HG03060 (cell line): ENCODE measurements around the gene LILRA5.
"Not testable (repeated sequence)": the region's sequence is repeated elsewhere in the genome, so short reads cannot be mapped to it uniquely, and the experiment has no call there.

Experiments used
- ATAC-seq: cut with Tn5 transposase; IDR thresholded peaks from one replicate; pipeline ENCODE4 v1.9.1; 2021; ENCODE audit warnings: low read depth, moderate number of reproducible peaks; ENCODE audit not compliant: unreplicated experiment

The LILRA5 gene

DNA sequence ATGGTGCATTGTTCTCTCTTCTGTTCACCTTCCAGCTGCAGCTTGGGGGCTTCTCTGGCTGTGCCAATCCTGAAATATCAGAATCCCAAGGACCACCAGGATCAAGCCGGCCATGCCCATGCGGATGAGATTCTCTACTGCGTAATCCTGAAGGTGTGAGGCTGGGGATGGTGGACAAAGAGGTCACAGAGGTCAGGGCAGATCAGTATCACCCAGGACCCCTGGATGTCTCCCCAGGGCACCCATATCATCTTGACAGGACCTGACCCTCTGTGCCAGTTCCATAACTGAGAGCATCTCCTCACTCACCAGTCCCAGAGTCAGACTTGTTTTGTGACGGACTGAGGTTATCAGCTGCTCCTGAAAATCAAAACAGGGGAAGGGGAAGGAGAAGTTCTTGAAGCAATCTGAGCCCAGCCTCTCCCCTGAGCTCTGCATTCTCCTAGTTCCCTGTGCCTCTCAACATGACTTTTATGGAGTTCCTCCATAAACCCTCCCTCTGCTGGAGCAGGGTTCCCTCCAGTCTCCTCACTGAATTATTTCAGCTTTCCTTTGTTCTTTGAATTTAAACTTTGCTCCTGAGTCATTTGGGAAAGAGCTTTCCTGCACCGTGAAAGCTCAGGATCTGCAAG lies 5.5 kb downstream of the LILRA5 start:
- ATAC-seq: no peak

DNA sequence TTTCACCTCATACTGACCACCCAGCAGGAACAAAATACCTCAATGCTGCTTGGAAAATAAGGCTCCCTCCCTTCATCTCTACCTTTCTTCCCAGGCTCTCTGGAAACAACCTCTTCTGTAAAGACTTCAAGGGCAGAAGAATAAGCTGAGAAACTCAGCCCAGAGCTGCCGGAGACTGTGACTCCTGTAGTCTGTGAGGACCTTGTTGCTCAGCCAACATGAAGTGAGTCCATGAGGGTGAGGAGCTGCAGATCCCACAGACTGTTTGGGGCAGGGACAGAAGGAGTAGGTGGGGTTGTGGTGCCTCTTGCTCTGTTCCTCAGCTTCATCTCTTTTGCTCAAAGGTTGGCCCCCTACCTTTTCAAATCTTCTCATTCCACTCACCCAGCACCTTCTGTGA lies 7.8 kb downstream of the LILRA5 start:
- ATAC-seq: no peak

DNA sequence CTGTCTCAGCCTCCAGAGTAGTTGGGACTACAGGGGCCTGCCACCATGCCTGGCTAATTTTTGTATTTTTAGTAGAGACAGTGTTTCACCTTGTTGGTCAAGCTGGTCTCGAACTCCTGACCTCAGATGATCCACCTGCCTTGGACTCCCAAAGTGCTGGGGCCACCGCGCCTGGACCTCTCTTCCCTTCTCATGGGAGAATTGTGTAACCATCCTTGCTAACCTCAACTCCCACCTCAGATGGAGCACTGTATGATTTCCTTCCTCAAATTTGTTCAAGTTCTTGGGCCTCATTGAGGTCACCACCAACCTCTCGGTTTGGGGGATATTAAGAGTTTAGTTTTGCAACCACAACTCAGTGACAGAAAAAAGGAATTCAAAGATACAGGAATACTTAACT lies 10.7 kb downstream of the LILRA5 start:
- no peak for ATAC-seq

DNA sequence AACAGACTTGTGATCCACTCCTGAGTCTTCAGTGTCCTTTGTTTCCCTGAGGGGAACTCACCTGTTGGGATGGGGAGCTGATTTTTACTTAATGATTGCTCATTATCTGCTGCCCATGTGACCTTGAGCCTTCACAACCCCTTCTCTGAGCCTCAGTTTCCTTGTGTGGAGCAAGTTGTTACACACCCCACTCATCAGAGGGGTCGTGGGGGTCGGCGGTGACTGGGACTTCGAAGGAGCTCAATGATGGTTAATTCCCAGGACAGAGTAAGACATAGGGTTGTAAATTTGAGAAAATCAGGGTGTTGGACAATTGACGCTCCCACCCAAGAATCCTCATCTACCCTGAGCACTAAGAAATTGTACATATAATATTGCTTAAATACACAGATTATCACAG lies 13.5 kb downstream of the LILRA5 start:
- no peak for ATAC-seq

DNA sequence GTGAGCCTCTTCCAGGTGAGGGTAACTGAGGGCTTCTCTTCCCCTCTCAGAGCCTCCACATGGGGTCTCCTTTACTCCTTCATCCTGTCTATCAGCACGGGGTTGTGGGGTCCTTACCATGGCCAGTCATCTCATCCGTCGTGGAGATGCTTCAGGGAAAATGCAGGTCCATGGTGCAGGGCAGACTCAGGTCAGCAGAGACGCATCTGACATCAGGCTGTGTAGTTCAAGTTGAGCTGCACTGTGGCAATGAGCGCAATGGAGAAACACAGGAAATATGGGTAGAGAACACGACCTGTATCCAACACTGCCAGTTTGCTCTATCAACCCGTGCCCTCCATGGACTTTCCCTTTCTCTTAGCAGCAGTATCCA lies 13.9 kb downstream of the LILRA5 start:
- no peak for ATAC-seq

DNA sequence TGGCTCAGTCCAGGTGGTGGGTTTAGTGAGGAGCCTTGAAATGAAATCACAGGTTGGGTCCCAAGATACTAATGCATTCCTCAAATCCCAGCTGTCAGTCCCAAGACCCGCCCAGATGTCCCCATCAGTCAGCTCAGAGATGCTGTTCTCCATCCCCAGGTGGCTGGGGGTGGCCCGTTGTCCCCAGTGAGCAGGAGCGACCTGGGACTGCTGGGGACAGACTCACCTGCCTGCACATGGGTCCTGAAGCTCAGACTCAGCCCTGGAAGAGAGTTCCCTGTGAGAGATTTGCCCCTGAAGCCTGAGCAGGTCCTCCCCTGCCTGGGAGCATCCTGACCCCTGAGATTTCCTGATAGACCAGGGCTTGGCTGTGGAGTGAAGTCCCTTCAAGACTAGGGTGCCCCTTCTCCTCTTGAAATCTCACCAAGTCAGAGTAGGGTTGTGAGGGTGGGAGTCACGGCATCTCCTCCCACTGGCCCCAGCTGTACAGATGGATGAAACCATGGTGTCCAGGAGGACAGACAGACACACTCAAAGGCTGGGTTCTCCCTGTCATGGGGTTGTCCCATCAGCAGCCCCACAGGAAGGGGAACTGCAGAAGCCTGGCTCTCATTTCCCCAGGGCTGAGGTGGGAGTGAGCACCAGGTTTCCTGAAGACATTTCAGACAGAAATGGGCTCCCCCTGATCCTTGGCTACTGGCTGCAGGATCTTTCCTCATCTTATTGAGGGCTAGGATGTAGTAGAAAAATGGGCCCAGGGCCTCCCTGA lies 14.4 kb downstream of the LILRA5 start:
- no peak for ATAC-seq

DNA sequence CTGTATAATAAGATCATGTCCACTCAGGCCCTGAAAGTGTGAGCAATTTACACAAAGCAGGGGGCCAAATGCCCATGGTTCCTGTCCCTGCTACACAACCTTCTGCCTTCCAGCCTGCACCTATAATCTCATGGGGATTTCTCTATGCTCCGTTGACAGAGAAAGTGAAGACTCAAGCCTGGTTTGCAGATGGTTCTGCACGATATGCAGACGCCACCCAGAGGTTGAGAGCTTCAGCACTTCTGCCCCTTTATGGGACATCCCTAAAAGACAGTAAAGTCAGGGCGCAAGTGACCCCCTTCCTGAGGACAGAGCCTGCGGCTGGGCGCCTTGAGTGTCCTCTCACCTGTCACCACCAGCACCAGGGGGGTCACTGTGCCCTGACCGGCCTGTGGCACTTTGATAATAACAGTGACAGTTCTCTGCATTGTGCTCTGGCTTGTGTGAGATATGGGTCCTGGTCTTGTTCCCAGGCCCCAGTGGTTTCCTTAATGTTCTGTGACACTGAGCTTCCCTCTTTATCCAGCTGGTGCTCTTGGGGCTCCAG lies 15.1 kb downstream of the LILRA5 start:
- no peak for ATAC-seq

DNA sequence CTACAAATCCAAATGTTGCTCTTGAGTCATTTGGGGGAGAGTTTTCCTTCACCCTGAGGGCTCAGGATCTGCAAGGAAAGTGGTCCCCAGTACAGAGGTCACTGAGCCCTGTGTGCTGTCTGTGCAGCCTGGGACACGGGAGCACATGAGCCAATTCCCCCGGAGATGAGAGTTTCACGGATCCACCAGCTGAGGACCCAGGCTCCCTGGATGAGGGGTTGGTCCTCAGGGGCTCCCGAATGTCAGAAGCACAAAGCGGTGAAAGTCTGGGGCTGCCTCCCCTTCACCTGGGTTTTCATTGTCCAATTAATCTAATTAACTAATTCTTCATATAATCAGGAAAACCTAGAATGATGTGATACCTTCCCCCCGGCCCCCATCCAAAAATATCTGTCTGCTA lies 18.4 kb downstream of the LILRA5 start:
- no peak for ATAC-seq

DNA sequence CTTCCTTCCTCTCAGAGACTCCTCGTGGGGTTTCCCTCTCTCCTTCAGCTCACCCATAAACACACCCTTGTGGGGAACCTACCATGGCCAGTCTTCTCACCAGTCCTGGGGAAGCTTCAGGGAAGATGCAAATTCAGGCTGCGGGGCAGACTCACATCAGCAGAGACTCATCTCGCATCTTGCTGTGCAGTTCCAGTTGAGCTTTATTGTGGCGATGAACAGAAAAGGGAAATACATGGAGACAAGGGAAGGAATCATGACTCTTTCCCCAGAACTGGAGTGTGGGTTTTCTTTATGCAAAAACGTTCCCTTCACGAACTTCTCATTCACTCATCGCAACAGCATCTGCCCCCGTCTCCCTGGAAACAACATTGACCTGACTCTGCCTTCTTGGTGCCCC lies 23.8 kb downstream of the LILRA5 start:
- ATAC-seq: not testable (repeated sequence)

DNA sequence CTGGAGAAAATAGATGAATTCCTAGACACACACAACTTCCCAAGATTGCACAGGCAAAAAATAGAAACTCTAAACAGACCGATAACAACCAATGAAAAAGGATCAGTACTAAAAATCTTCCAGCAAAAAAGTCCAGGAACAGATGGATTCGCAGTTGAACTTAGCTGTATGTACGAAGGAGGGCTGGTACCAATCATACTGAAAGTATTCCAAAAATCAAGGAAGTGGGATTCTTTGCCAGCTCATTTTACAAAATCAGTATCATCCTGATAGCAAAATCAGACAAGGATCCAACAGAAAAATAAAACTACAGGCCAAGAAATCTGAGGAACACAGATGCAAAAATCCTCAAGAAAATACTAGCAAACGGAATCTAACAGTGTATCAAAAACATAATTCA lies 25.5 kb downstream of the LILRA5 start:
- no peak for ATAC-seq

DNA sequence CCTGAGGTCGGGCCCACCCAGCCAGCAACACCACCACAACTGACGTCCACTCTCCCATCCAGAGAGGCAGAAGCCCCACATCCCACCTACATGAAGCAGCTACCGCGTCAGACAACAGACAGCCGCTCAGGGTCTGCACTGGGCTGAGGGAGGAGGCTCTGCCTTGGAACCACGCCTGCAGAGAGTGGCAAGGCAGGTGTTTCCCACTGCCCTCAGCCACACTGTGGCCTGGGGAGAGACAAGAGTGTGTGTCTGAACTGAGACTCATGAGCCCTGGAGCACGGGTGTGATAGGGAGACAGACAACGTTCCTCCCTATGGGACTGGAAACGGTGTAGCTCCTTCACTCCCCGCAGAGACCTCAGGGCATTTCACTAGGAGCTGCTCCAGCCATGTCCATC lies 26.7 kb downstream of the LILRA5 start:
- ATAC-seq: not testable (repeated sequence)

DNA sequence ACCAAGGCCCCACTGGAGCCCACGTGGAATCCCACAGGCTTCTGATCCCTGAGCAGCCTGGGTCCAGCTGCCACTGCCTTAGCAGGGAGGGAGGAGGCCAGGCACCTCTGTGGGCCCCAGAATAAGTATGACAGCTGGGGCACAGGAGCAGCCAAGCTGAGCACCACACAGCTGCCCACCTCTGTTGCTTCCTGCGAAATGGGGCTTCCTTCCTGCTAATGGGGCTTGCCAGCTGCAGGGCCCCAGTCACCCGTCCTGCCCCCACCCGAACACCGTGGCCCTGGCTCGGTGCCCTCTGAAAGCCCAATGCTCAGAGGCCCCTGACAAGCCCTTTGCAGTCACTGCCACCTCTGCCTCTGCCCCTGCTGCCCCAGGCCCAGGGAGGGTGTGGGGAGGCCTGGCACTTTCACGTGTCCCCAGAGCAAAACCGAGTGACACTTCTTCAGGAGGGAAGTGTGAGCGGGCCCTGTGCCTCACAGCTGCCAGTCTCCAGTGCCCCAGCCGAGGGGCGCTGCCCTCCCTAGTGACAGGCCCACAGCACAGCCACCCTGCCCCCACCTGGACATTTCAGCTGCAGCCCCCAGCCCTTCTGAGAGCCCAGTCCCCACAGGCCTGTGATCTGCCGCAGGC lies 27.4 kb downstream of the LILRA5 start:
- not testable (repeated sequence) for ATAC-seq

DNA sequence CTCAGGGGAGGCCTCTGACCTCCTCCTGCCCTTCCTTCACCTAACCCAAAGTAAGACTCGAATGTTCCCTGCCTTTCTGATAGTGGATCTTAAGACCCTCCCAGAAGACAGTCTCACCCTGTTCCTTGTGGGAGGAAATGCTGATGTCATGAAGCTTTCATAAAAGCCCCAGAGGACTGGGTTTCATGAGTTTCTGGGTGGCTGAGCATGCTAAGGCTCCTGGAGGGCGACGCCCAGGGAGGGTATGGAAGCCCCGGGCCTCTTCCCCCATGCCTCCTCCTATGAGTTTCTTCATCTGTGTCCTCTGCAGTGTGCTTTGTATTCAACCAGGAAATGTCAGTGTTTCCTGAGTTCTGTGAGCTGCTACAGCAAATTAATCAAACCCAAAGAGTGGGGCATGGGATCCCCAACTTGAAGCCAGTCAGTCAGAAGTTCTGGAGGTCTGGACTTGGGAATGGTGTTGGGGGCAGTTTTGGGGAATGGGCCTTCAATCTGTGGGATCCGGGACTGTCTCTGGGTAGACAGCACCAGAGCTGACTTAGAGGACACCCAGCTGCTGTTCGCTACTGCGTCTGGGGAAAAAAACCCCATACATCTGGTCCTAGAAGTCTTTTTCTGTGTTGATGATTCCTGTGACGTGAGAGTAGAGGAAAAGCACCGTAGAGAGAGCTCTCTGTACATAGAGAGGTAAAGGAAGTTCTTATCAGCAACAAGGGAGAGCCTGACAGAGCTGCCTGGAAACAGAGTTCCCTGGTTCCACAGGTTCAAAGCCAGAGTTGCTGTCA lies 30.1 kb downstream of the LILRA5 start:
- ATAC-seq: no peak

DNA sequence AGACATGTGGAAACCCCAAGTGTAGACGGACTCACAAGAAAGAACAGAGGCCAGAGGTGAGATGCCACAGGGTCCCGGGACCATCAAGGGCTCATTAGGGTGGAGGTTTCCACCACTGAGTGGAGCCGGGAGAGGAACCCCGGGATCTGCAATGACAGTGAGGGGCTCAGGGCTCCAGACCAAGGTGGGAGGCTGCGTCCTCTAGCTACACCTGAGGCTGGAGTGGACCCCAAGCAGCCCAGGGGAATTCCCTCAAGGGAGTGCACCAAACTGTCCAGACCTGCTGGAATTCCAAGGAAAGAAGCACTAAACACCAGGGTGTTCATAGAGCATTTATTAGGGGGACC lies 31.3 kb downstream of the LILRA5 start:
- not testable (repeated sequence) for ATAC-seq

DNA sequence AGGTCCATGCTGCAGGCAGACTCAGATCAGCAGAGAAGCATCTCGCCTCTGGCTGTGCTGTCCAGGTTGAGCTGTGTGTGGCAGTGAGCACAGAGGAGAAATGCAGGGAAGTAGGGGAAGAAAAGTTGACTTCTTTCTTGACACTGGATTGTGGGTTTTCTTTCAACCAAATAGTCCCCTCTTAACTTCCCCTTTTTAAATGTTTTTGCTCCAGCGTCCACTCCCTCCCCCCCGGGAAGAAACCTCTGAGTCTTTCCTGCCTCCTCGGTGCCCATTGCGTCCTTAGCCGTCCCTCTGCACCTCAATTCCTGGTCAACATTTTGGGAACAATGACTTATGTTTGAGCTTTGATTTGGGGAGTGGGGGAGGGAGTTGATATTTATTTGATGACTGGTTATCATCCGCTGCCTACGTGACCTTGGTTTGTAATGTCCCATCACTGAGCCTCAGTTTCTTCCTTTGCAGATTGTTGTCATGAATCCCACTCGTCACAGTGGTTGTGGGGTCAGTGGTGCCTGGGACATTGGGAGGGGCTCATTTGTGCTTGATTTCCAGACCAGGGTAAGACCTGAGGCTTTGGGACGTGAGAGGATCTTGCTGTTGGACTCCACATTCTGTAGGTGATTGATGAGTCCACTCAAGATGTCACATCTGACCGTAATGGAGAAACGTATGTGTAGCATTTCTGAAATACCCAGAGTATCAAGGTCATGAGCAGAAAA lies 31.8 kb downstream of the LILRA5 start, which contains the start of gene LILRB2:
Gene LILRB2 (minus strand): TSS at position 104 of the 722 bp plus-strand sequence. CDS start 614 bp downstream, outside the sequence.
- ATAC-seq: no peak

DNA sequence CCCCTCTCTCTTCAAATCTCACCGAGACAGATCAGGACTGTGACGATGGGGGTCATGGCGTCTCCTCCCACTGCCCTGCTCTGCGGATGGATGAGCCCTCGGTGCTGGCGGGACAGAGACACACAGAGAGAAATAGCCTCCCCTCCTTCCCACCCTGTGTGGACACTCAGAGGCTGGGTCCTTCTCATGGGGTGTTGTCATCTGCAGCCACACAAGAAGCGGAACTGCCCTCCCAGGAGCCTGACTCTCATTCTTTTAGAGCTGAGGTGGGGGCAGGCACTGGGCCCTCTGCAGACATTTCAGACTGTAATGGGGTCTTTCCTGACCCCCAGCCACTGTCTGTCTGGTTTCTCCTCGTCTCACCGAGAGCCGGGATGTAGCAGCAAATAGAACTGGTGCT lies 32.5 kb downstream of the LILRA5 start:
- not testable (repeated sequence) for ATAC-seq

DNA sequence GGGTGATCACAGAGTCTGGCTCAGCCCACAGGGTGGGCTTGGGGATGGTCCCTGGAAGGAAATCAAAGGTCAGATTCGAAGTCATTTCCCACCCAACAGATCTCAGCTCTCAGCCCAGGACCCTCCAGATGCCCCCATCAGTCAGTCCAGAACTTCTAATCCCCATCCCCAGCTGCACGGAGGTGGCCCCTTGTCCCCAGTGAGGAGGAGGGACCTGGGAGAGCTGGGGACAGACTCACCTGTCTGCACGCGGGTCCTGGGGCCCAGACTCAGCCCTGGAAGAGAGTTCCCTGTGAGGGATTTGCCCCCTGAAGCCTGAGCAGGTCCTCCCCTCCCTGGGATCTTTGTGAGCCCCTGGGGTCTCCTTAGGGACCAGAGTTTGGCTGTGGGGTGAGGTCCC lies 32.9 kb downstream of the LILRA5 start:
- not testable (repeated sequence) for ATAC-seq

DNA sequence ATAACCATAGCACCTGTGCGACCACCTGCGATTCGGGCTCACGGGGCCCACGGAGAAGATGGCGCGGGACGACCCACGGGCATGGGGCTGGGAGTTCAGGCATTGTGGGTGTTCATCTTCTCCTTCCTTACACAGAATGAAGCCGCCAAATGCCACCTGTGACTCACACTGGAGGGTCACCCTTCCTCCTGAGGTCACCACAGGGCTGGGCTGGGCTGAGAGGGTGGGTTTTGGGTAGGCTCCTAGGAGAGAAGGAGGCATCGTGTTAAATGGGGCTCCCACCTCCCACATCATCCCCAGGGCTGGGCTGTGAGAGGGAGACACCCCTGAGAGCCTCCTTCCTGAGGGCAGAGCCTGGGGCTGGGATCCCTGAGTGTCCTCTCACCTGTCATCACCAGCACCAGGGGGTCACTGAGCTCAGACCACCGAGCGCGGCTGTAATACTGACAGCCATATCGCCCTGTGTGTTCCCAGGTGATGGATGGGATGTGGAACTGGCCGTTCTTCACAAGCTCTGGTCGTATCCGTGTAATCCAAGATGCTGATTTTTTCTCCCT lies 33.5 kb downstream of the LILRA5 start:
- ATAC-seq: no peak

DNA sequence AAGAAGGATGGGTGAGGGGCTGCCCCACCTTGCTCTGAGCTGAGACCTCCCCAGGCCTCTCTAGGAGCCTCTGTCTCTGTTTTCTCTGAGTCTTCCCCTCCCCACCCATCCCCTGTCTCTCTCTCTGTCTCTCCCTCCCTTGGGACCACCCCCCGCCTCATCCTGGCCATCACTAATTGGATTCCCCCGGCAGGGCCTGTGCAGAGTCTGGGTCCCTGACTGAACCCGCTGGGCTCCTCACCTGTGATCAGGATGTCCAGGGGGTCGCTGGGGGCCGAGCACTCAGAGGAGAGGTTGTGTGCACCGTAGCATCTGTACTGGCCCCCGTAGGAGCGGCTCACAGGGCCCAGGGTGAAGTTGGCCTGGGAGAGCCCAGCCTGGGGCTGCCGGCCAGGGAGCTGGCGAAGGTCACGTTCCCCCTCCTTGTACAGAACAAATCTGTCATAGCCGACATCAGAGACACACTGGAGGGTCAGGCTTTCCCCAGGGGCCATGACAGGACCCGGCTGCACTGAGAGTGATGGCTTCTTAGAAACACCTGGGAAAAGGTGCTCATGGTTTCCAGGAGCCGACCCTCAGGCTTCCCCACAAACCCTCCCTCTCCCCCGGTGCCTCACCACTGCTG lies 34.3 kb downstream of the LILRA5 start:
- ATAC-seq: not testable (repeated sequence)
